ENCODE results near the gene FAAP20.

The FAAP20 gene

DNA sequence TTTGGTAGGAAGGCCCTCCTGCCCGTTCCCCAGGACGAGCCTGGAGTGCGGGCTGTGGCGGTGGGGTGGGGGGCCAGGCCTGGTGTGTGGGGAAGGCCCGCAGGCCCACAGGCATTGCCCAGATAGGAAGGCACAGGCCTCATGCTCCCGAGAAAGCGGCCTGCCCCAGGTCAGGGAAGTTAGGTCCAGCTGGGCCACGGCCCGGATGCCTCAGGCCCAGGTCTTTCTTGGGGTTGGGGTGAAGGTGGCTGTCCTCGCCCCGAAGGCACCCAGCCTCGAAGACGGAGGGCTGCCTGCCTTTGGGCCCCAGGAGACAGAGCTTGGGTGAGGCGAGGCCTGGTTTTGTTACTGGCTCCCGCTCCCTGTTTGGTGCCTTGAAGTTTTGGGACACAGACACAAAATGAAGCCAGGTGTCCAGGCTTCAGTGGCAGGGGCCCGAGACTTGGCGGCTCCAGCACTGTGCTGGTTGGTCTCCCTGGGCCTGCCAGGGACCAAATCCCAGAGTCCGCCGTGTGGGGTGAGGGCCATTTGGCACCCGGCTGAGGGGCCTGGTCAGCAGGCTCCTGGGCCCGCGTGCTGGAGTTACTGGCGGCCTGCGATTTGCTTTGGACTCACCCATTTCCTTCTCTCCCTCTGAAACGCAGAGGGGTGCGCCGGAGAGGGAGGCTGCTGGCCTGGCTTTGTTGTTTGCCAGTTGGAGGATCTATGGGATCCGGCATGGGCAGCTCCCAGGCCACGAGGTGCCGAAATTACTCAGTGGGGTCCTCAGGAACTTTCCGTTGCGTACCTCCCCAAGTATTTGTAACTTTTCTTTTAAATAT, 35.5 kb upstream of the FAAP20 start:
- no peak for DNase-seq

DNA sequence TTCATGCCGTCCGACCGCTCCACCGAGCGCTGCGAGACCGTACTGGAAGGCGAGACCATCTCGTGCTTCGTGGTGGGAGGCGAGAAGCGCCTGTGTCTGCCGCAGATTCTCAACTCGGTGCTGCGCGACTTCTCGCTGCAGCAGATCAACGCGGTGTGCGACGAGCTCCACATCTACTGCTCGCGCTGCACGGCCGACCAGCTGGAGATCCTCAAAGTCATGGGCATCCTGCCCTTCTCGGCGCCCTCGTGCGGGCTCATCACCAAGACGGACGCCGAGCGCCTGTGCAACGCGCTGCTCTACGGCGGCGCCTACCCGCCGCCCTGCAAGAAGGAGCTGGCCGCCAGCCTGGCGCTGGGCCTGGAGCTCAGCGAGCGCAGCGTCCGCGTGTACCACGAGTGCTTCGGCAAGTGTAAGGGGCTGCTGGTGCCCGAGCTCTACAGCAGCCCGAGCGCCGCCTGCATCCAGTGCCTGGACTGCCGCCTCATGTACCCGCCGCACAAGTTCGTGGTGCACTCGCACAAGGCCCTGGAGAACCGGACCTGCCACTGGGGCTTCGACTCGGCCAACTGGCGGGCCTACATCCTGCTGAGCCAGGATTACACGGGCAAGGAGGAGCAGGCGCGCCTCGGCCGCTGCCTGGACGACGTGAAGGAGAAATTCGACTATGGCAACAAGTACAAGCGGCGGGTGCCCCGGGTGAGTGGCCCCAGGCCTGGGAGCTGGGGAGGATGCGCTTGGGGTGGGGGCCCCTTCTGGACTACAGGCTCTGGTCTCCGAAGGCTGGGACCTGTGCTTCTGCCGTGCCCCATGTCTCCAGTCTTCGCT, 34.7 kb upstream of the FAAP20 start:
- peak; percentile 37 for DNase-seq

DNA sequence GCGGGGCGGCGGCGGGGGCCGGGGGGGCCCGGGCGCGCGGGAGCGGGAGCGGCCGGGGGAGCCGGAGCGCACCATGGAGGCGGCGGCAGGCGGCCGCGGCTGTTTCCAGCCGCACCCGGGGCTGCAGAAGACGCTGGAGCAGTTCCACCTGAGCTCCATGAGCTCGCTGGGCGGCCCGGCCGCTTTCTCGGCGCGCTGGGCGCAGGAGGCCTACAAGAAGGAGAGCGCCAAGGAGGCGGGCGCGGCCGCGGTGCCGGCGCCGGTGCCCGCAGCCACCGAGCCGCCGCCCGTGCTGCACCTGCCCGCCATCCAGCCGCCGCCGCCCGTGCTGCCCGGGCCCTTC, 34.1 kb upstream of the FAAP20 start:
- no peak for DNase-seq

DNA sequence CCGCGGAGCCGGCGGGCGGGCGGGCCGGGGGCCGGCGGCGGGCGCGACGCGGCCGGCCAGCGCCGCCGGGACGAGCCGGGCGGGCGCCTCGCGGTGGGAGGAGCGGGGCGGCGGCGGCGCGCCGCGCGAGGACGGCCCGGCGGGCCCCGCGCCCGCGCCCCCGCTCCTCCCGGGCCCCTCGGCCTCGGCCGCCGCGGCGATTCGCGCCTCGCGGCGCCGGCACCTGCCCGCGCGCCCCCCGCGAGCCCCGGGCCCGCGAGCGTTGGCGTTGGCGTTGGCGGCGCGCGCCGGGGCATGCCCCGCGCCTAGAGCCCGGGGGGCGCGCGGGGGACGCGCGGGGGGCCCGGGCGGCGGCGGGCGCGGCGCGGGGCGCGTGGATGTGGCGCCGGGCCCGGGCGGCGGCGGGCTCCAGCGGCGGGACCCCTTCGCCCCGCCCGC, 33.6 kb upstream of the FAAP20 start, which contains the start of gene SKI:
SKI (plus strand) TSS at position 163 of the 438 bp plus-strand sequence. CDS start 448 bp downstream, outside the sequence.
- no peak for DNase-seq

DNA sequence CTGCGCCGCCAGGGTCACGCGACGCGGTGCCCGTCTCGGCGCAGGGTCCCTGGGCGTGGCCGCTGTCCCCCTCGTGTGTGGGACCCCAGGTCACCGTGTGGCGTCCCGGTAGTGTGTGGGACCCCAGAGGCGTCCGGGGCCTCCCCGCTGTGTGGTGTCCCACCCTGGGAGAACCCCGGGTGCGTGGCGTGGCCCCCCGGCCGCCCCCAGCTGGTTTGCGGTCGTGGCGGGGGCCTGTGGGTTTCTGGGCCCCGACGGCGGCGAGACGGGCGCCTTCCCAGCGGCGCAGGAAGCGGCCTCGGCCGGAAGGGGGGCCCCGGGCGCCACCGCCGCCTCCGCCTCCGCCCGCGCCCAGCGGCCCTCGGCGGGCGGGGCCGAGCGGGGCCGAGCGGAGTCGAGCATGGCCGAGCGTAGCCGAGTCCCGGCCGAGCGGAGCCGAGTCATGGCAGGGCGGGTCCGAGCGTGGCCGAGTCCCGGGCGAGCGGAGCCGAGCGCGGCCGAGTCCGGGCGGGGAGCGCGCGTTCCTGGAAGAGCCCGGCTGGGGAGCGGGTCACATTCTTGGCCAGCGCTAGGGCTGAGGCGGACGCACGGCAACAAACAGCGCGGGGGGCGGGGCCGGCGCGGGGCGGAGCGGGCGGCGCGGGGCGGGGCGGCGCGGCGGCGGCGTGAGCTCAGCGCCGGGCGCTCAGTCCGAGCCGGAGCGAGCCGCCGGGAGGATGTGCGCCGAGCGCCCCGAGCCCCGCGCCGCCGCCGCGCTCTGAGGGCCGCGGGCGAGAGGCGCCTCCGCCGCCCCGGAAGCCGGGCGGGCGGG, 33.0 kb upstream of the FAAP20 start:
- peak; percentile 92 for DNase-seq

DNA sequence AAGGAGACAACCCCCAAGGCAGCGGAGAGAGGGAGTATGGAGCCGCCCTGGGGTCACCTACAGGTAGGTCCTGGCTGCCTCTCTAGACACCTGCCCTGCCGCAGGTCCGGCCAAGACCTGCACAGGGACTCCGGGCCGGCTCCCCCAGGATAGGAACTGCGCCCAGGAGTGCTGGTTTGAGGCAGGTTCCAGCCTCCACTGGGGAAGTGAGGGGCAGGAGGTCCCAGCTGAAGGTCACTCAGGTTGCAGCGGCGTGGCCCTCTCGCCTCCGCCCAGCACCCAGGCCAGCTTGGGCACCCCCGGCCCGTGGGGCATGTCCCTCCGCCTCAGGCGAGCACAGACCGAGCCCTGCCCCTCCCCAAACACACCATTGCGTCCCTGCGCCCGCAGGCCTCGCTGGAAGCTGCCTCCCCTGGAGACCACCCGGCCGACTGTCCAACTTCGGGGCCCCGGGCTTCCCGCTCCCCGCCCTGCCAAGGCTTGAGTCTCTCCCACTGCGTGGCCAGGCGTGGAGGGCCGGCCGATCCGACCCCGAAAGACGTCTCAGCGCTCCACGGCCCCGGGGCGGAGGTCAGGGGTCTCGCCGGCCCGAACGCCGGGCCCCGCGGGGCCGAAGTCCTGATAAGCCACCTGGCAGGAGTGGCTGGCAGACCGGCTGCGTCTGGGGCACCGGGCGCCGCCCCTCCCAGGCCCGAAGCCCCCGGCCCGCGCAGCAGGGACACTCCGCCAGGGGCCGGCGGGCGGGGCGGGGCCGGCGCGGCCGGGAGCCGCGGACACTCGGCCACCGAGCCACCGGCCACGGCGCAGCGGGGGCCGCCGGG, 32.2 kb upstream of the FAAP20 start:
- DNase-seq: no peak

DNA sequence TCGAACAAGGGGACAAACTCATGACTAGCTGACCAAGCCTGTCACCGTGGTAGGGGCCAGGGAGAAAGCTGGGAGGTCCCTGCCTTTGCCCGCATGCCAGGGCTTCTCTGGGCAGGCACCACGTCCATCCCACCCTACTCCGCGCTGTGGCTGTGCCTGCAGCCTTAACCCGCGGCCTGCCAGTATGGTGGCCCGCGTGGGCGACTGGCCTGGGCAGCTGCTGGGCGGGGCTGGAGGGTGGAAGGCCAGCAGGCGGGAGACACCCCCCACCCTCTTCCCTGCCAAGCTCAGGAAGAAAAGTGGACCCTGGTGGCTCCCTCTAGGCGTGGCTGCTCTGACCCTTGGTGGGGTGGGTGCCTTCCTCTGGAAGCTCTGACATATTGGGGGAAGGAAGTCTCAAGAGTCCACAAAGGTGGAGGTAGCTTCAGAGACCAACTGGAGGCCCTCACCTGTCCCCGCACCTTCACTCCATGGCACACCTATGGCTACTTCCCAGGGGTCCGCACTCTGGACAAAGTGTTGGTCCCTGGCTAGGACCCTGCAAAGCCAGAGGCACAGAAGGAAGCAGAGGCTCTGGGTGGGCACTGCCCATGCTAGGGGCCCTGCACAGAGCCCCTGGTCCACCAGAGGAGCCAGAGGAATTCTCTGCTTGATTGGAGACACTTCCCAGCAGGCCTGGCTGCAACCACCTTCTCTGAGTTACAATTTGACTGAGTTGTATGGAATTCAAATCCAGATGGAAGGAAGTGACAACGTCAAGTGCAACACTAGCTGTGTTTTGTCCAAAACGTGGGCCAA, 30.3 kb upstream of the FAAP20 start:
- no peak for DNase-seq

DNA sequence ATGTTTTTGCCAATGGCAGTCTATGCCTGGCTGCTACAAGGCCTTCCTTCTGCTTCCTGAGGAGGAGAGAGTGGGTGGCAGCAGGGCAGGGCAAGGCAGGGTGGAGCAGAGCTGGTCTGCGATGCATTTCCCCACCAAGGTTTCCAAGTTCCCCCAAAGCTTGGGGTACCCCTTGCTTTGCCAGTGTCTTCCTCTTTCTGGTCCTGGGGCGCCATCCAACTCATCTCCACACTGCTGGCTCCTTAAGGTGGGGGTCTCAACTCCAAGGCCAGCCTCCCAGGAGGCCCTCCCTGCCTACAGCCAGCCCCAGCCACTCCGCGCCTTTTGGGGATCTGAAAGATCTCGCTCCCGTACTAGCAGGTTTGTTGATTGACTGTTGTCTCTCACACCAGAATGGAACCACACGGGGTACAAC, 29.6 kb upstream of the FAAP20 start:
- DNase-seq: no peak

DNA sequence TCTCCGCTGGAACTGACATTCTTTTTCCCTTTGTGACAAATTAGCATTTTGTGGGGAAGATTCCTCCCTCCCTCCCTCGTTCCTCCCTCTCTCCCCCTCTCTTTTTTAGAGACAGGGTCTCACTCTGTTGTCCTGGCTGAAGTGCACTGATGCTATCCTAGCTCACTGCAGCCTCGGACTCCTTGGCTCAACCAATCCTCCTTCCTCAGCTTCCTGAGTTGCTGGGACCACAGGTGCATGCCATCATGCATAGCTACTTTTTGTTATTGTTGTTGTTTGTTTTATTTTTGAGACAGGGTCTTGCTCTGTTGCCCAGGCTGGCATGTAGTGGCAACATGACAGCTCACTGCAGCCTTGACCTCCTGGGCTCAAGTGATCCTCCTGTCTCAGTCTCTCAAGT, 26.7 kb upstream of the FAAP20 start:
- no peak for DNase-seq

DNA sequence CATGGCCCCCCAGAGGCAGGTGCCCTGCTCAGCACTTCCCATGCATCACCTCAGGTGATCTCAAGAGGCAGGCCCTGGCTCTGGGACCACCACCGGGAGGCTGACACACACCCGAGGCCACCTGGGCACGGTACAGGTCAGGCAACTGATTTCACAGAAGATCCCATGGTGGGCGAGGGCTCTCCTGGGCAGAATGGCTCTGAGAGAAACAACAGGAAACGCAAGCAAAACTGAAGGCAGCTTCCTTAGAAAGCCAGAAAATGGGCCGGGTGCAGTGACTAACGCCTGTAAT, 22.1 kb upstream of the FAAP20 start:
- no peak for DNase-seq

DNA sequence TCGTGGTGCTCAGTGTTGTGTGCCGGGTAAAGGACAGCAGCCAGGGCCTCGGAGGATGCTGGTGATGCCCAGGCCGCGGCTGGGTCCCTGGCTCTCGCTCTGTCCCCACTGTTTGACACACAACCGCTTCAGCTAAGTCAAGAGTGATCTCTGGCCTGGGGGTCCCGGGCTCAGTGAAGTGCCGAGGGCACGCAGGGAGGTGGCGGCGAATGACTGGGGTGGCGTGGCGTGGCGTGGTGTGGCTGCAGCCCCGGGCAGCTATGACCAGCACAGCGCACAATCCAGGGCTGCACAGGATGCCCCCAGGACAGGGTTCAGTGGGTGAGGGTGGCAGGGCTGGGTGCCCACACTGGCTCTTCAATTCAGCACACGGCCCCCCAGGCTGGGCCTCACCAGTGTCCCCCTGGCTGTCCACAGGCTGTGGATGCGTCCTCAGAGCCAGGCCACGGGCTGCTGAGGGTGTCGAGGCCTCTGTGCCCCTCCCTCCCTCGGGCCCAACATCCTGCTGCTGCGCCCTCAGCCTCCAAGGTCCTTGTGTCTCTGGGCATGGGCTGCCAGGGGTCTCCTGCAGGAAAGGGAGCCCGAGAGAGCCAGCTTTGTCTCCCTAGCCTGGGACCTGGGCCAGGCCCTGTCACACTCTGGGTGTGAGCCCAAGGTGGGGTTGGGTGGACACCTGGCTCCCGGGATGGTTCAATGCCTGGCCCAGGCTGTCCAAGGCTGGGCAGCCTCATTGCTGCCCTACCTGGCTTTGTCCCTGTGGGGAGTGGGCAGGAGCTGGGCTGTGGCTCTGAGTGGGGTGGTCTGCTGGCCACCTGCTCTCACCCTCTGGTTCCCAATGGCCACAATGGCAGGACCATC, 21.6 kb upstream of the FAAP20 start:
- no peak for DNase-seq

DNA sequence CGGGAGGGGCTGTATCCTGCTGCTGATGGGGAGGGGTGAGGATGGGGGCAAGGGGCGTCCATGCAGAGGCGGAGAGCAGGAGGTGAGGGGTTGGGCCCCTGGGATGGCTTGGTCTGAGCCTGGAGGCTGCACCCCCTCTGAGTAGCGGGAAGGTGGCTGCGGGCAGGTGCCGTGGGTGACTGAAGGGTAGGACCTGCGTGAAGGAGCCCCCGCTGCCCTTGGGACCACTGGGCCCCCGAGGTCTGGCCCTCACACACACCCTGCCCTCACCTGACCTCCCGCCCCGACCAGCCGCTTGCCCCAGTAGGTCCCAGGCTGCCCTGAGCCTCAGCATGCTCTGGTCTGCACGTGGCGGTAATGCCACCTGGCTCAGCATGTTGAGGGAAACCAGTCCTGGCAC, 20.8 kb upstream of the FAAP20 start:
- DNase-seq: no peak

DNA sequence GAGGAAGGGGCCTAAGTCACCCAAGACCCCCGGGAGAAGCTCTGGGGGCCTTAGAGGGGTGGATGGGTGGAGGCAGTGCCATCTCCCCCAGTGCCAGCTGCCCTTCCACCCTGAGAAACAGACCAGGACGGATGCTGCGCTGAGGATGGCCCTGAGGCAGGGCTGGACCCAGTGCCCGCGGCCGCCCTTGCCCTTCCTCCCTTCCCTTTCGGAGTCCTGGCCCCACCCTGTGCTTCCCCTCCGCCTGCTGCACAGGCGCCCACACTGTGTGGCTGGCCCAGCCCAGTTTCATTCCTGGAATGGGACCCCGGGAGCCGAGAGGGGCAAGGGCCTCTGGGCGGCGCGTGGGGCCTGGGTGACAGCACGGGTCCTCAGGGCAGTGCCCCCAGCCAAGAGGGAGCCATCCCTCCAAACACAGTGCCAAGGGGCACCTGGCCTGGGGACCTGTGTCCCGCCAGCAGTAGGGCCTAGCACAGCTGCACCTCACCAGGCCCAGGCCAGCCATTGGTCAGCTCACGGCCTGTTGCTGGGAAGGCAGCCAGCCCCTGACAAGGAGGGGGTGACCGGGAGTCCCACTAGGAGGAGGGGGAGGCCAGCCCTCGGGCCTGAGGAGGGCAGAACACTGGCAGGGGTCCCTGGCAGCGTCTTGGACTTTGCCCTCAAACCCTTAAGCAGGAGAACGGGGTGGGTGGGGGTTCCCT, 20.1 kb upstream of the FAAP20 start:
- DNase-seq: no peak

DNA sequence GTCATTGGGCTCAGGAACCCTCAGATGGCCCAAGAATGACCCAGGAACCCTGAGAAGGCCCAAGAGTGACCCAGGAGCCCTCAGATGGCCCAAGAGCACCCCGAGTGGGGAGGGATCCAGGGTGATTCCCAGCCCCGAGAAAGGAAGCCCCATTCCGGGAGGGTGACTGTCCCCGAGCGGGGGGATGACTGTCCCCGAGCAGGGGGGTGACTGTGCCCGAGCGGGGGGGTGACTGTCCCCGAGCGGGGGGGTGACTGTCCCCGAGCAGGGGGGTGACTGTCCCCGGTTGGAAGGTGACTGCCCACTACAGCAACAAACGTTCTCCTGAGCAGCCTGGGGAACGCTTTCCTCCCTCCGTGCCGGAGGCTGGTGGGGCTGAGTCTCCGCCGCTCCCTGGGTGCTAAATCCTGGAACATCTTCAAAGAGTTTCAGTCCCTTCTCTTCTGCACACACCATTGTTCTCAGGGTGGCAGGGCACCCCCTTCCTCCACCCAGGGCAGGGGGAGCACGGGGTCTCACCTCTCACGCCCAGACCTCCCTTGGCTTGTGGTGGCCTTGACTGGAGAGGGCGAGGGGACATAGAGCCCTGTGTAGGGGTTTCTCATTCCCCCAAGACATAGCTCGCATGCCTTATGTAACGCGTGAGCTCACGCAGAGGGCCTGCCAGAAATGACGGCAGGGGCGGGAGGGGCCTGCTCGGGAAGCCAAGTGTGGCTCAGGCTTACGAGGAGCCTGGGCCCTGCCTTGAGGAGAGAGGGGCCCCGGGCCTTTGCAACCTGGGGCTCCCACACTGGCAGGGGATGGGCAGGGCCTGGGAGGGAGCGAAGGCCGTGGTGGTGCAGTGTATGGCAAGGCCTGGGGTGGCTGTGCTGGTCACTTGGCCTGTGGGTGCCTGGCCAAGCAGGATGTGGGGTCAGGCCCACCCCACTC, 19.3 kb upstream of the FAAP20 start:
- DNase-seq: no peak

DNA sequence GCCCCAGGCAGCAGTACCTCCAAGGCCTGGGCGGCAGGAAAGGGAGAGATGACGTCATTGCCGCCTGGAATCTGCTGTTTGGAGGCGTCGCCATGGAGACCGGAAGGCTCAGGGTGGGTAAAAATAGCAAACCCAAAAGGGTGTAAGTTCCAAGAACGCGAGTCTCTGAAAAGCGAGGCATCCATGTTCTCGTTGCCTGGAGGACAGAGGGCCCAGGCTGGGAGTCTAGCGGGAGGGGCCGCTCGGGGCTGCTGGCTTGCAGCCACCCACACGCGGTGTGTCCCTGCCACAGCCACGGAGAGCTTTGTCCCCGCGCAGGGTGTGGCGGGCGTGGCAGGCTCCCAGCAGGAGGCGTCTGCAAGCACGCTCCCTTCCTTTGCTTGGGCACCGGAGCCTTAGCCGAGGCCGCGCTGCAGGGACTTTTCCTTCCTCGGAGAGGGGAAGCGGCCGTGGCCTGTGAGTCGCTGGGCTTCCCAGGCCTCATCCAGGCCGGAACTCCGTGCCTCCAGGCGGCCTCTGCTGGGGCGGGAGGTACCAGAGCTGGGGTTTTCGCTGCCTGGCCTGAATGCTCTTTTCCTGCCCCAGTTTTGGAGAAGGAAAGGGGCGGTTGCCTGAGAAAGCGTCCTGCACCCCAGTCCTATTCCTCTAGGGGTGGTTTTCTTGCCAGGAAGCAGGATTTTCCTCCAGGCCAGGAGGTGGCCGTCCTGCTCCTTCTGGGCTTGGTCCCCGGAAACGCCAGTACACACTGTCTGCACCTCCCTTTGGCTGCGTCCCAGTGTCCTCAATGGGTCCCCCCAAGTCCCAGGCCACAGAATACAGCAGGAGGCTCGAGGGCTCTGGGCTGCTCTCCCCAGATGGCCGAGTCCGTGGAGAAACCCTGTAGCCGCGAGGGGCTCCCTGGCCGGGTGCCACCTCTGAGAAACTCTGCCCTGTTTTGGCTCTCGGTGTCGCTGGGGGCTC, 18.2 kb upstream of the FAAP20 start:
- DNase-seq: peak; percentile 45

DNA sequence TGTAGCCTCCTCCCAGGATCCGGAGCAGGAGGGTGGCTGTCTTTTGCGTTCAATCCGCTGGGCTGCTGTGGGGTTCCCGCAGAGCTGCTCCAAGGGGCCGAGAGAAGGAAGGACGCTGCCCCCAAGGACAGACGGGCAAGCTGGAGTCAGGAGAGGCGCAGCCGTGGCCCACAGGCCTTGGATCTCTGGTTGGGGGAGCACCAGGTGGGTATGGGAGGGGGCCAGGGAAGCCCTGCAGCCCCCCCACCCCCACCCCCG, 17.6 kb upstream of the FAAP20 start:
- DNase-seq: no peak

DNA sequence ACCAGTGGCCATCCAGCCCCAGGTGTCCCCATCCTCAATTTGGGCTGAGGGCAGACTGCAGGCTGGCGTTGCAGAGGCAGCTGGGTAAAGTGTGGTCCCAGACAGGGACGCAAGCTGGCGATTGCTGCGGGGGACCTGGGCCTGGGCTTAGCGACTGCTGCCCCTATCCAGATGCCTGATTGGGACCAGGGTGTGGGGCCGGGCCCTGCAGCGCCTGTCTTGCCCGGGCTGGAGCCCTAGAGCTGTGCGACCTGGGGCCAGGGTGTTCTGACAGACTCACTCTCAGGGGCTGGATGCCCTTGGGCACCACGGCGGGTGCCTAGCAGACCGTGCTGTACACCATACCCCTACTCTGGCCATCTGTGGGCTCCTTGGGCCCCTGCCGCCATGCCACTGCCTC, 16.2 kb upstream of the FAAP20 start:
- no peak for DNase-seq

DNA sequence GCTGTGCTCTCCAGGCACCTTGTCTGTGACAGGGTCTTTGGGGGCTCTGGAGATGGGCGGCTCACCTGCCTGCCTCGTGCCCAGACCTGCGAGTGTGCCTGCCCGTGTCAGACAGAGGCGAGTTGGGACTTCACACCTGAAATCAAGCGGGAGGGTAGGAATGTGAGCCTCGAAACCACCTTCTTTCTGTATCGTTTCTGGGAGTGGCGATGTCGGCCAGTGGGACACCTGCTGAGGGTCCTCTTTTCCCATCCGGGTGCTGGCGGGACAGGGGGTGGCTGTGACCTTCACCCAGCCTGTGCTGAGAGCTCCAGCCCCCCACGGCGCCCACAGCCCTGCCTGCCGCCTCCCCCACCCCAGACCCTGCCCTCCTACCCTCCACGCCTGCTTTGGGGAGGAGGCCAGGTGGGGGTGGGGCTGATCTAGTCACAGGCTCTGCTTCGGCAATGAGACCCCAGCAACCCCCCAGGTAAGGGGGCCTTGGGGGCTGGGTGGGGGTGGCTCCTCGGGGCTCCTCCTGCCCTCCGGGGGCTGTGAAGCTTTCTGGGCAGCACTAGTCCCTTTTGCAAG, 15.6 kb upstream of the FAAP20 start:
- DNase-seq: no peak

Data from stimulated activated naive CD4-positive, alpha-beta T cell treated with Interleukin-2 at 50 U/mL for 16 hours (primary cell).